Measurements from ENCODE around the gene HS3ST1.

The HS3ST1 gene

GRCh38 chr4:11428231-11428898, at the start of gene HS3ST1:
Gene HS3ST1, minus strand, starts transcription at chr4:11428894. Its CDS starts 28,889 bp downstream, at chr4:11400005.
- no peak for DNase-seq

- DNase-seq: no peak
Observed at GRCh38 chr4:11475871-11476270, 47.2 kb upstream of the HS3ST1 start.

GRCh38 chr4:11474146-11474545, 45.5 kb upstream of the HS3ST1 start:
- DNase-seq: no peak

GRCh38 chr4:11472535-11472934, 43.8 kb upstream of the HS3ST1 start:
- DNase-seq: no peak

GRCh38 chr4:11471618-11472017, 42.9 kb upstream of the HS3ST1 start:
- DNase-seq: no peak

- no peak for DNase-seq
Observed at GRCh38 chr4:11471046-11471441, 42.4 kb upstream of the HS3ST1 start.

GRCh38 chr4:11470438-11471045, 41.8 kb upstream of the HS3ST1 start:
- no peak for DNase-seq

- DNase-seq: no peak
Observed at GRCh38 chr4:11469650-11470437, 41.1 kb upstream of the HS3ST1 start.

GRCh38 chr4:11468901-11469300, 40.2 kb upstream of the HS3ST1 start:
- no peak for DNase-seq

GRCh38 chr4:11467931-11468330, 39.2 kb upstream of the HS3ST1 start:
- DNase-seq: no peak

- DNase-seq: no peak
Observed at GRCh38 chr4:11463707-11464106, 35.0 kb upstream of the HS3ST1 start.

GRCh38 chr4:11456401-11456800, 27.7 kb upstream of the HS3ST1 start:
- no peak for DNase-seq

- DNase-seq: no peak
Observed at GRCh38 chr4:11455201-11455835, 26.6 kb upstream of the HS3ST1 start.

GRCh38 chr4:11451716-11452115, 23.0 kb upstream of the HS3ST1 start:
- no peak for DNase-seq

GRCh38 chr4:11446155-11446811, 17.6 kb upstream of the HS3ST1 start:
- DNase-seq: no peak

GRCh38 chr4:11441194-11441556, 12.5 kb upstream of the HS3ST1 start:
- DNase-seq: no peak

GRCh38 chr4:11440481-11441193, 11.9 kb upstream of the HS3ST1 start:
- DNase-seq: no peak

- no peak for DNase-seq
Observed at GRCh38 chr4:11439836-11440235, 11.1 kb upstream of the HS3ST1 start.

- no peak for DNase-seq
Observed at GRCh38 chr4:11438647-11439046, 10.0 kb upstream of the HS3ST1 start.

- DNase-seq: no peak
Observed at GRCh38 chr4:11436673-11437072, 8.0 kb upstream of the HS3ST1 start.

- no peak for DNase-seq
Observed at GRCh38 chr4:11436084-11436483, 7.4 kb upstream of the HS3ST1 start.

- DNase-seq: no peak
Observed at GRCh38 chr4:11435557-11435956, 6.9 kb upstream of the HS3ST1 start.

All from NCI-H1417 treated with DMSO at 0.1 percent for 48 hours (cell line).